HUES48 (cell line): ENCODE data around the gene SH3RF1.

ENCODE experiments used
- H3K27ac ChIP-seq: one replicate; pipeline ENCODE4 v1.7.0; 2013; ENCODE audit warnings: low read depth, low read length, inconsistent platforms
- H3K27me3 ChIP-seq: 2 replicates; pipeline ENCODE4 v1.6.1; 2013; ENCODE audit warnings: mild to moderate bottlenecking, low read length; ENCODE audit not compliant: control insufficient read depth, insufficient read depth
- H3K36me3 ChIP-seq: 2 replicates; pipeline ENCODE4 v1.6.1; 2013; ENCODE audit warnings: low read length; ENCODE audit not compliant: control insufficient read depth, insufficient read depth
- H3K4me1 ChIP-seq: 2 replicates; pipeline ENCODE4 v1.6.1; 2013; ENCODE audit warnings: mild to moderate bottlenecking, low read length; ENCODE audit not compliant: control insufficient read depth, insufficient read depth
- H3K4me3 ChIP-seq: 2 replicates; pipeline ENCODE4 v1.5.1; 2013; ENCODE audit warnings: mild to moderate bottlenecking, low read depth, low read length
- H3K9ac ChIP-seq: 2 replicates; pipeline ENCODE4 v1.6.1; 2013; ENCODE audit warnings: mild to moderate bottlenecking, low read depth, low read length, moderate library complexity
- H3K9me3 ChIP-seq: 2 replicates; pipeline ENCODE4 v1.6.1; 2013; ENCODE audit warnings: low read length; ENCODE audit not compliant: control insufficient read depth, insufficient read depth

The SH3RF1 gene

DNA sequence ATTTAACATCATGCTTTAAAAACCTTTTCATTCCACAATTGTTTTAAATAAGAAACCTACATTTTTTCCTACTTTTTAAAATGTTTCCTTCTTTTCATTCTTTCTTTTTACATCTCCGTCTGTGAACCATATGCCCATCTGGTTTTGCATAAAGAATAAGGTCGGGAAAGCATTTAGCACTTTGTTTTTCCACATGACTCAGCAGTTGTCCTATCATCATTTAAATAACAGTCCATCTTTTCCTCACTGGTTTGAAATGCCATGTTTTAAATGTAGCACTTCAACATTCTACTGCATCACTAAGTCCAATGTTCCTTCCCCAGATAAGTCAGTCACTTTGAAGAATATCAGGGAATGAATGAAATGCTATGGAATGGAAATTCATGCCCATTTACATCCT lies 128.4 kb downstream of the SH3RF1 start:
- H3K36me3 ChIP-seq, result no peaks in the 10 kb centered on the region
- H3K4me3 ChIP-seq, result no peak overlapping the region
- no peak overlapping the region for H3K9ac ChIP-seq
- H3K27me3 ChIP-seq, result no peaks in the 10 kb centered on the region
- H3K9me3 ChIP-seq, result no peaks in the 10 kb centered on the region
- H3K27ac ChIP-seq, result no peak overlapping the region
- peaks cover 13% of the 10 kb centered on the region for H3K4me1 ChIP-seq

DNA sequence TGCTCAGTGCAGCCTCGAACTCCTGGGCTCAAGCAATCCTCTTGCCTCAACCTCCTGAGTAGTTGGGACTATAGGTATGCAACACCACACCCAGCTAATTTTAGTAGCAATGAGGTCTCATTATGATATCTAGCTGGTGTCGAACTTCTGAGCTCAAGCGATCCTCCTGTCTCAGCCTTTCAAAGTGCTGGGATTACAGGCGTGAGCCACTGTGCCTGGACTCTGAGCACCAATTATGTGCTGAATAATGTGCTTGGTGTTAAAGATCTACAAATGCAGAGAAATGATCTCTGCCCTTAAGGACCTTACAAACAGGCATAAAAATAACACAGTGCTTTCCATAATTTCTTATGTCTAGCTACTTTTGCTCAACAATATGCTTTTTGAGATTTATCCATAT lies 131.7 kb downstream of the SH3RF1 start:
- peaks cover 17% of the 10 kb centered on the region for H3K36me3 ChIP-seq
- peaks cover 13% of the 10 kb centered on the region for H3K4me1 ChIP-seq
- H3K27me3 ChIP-seq, result no peaks in the 10 kb centered on the region
- H3K4me3 ChIP-seq, result no peak overlapping the region
- no peak overlapping the region for H3K27ac ChIP-seq
- H3K9me3 ChIP-seq, result no peaks in the 10 kb centered on the region
- H3K9ac ChIP-seq, result no peak overlapping the region

DNA sequence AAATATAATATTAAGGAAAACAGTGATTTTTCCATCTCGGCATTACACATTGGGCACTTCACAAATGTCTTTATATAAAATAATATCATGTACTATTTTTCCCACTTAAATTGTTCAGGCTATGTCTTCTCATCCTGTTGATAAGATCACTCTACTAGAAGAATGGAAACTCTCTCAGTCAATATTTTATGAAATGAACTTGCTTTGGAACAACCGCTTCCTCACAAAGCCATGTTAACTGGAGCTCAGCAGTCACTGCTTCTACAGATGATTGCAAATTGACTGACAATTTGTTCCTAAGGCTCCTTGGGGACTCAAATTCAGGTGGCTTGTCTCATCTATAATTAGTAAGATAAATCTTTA lies 133.2 kb downstream of the SH3RF1 start:
- H3K27me3 ChIP-seq, result no peaks in the 10 kb centered on the region
- H3K9me3 ChIP-seq, result no peaks in the 10 kb centered on the region
- H3K4me1 ChIP-seq, result peaks cover 3% of the 10 kb centered on the region
- H3K4me3 ChIP-seq, result no peak overlapping the region
- no peak overlapping the region for H3K9ac ChIP-seq
- peaks cover 18% of the 10 kb centered on the region for H3K36me3 ChIP-seq
- no peak overlapping the region for H3K27ac ChIP-seq

DNA sequence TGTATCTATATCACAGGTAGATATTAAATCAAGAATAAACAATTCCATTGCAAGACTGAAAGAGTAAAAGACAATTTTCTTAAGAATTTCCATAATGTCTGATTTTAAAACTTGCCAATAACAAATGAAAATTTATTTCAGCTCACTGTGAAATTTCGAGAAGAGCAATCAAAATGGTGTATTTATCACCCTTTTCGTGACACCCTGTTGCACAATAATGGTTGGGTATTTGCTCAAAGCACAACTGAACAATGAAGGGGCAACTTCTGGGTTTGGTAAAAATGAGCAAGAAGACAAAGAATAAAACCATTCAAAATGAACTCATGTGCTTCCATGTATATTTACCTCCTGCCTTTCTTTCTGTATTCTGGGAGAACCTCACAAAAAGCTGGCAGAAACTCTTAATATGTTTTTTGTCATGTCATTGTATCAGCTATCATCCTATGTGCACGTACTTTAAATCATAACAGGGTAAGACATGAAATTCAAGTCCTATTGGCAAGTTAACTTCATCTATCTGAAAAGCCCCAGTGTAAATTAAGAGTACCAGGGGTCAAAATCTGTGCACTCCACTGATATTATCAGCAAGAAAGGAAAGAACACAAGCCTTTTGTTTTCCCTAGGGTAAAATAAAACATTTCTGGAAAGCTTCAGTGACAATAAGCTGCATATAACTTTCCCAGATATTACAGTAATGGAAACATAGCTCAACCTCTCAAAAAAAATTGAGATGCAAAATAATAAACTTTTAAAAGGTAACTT lies 133.8 kb downstream of the SH3RF1 start:
- Histone ChIP-seq H3K4me3 (no peak overlapping the region), H3K9ac (no peak overlapping the region), H3K36me3 (peaks cover 19% of the 10 kb centered on the region), H3K4me1 (no peaks in the 10 kb centered on the region), H3K27me3 (no peaks in the 10 kb centered on the region), H3K27ac (no peak overlapping the region), H3K9me3 (no peaks in the 10 kb centered on the region)

DNA sequence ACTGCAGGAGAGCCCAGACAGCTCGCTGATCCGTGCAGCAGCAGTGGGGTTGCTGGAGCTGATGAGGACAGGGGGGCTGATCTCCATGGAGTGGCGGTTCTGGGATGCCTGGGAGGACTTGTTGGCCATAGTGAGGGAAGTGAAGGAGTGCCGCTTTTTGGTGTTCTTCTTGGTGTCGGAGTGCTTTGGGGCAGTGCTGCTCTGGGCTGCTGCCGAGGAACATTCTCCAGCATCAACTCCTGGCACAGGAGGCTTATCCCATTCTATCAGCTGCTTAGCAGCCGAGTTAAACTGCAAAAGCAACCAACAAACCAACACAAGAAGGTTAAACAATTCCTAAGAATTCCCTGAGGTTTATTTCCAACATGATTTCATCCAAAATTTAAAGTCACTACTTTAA lies 134.4 kb downstream of the SH3RF1 start:
- H3K4me1 ChIP-seq, result no peaks in the 10 kb centered on the region
- no peaks in the 10 kb centered on the region for H3K27me3 ChIP-seq
- H3K9me3 ChIP-seq, result no peaks in the 10 kb centered on the region
- no peak overlapping the region for H3K27ac ChIP-seq
- H3K9ac ChIP-seq, result no peak overlapping the region
- peaks cover 19% of the 10 kb centered on the region for H3K36me3 ChIP-seq
- H3K4me3 ChIP-seq, result no peak overlapping the region

DNA sequence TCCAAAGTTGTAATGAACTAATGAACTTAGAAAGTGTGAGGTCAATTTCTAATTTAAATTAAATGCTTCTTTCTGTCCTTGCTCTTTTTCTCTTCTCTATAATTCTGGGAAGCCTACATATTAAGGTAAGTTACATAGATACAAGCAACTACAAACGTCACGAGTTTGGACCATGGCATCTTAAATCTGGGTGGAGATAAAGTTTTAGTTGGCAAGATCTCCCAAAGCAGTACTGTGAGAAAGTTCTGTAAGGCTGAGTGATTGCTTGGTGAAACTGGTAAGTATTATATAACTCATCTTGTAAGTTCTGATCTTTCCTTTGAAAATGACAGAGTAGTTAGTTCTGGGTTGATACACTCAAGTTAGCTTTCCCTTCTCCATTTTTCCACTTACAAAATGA lies 135.0 kb downstream of the SH3RF1 start:
- no peaks in the 10 kb centered on the region for H3K9me3 ChIP-seq
- no peak overlapping the region for H3K27ac ChIP-seq
- H3K4me1 ChIP-seq, result no peaks in the 10 kb centered on the region
- H3K9ac ChIP-seq, result no peak overlapping the region
- H3K36me3 ChIP-seq, result peaks cover 19% of the 10 kb centered on the region
- H3K4me3 ChIP-seq, result no peak overlapping the region
- H3K27me3 ChIP-seq, result no peaks in the 10 kb centered on the region

DNA sequence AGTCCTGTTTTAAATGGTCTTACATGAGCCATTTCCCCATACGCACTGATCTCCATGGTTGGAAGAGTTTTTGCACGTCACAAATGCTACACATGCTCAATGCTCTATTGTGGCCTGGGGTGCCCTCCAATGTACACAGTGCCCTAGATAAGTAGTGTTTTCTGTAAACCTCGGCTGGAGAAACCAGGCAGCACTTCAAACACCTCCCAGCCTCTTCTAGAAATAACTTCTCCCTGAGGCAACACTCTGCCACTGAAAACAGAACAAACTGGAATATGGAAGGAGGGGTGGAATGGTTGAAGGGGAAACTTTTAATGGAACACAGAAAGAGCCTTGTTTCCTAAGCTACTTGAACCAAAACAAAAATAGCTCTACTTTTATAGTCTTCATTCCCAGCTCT lies 136.8 kb downstream of the SH3RF1 start:
- peaks cover 31% of the 10 kb centered on the region for H3K36me3 ChIP-seq

DNA sequence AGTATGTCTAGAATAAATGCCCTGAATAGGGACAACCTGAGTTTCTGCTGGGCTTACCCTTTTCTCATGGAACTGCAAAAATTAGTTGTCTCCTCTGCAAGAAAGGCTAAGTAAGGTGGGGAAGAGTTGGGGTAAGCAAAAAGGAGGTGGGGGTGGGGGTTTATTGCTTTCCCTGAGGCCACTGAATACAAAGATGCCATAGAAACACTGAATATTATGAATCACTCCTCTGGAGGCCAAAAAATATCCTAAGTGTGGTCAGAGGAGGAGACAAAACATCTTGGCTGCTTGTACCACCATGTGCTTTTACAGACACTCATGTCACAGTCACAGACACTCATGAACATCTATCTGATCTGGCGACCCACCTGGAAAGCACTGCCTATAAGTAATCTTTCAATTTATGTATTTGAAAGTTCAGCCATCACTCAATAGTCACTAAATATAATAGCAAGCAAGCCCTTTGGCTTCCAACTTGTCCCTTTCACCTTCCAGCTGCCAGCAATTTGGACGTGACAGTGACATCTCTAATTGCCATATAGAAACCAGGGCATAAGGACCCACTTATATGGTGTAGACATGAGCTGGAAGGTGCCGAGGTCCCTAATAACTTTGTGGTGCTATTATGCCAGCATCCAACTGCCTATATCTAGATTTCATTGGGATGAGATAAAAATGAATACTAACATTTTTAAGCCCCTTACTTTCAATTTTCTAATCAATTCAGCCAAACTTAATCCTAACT lies 138.0 kb downstream of the SH3RF1 start:
- no peak overlapping the region for H3K4me3 ChIP-seq
- H3K27me3 ChIP-seq, result no peaks in the 10 kb centered on the region
- H3K27ac ChIP-seq, result no peak overlapping the region
- no peaks in the 10 kb centered on the region for H3K9me3 ChIP-seq
- peaks cover 43% of the 10 kb centered on the region for H3K36me3 ChIP-seq
- H3K4me1 ChIP-seq, result no peaks in the 10 kb centered on the region
- no peak overlapping the region for H3K9ac ChIP-seq

More for the DNA sequence above, 136.8 kb downstream of the SH3RF1 start:
- Histone ChIP-seq H3K9me3 (no peaks in the 10 kb centered on the region), H3K4me1 (no peaks in the 10 kb centered on the region), H3K27me3 (no peaks in the 10 kb centered on the region), H3K27ac (no peak overlapping the region), H3K4me3 (no peak overlapping the region), H3K9ac (no peak overlapping the region)

DNA sequence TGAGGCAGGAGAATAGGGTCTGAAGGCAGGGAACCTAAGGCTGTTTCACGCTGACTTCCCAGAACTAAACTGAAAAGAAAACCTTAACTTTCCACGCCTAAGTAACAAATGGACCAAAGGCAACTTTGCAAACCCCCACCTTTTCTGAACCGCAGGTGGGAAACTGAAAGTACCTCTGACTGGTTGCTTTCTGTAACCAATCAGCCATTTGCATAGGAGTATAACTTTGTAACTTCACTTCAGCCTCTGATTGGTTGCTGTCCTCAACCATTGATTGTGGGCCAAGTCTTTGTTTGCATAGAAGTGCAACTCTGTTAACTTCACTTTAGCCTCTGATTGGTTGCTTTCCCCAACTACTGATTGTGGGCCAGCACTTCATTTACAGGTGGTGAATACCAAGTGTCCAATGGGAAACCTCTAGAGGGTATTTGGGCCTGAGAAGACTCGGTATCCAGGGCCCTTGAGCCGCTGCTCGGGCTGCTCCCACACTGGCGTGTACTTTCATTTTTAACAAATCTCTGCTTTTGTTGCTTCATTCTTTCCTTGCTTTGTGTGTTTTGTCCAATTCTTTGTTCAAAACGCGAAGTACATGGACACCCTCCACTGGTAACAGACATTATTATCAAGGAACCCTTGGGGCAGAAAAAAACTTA lies 139.1 kb downstream of the SH3RF1 start:
- no peaks in the 10 kb centered on the region for H3K9me3 ChIP-seq
- H3K27ac ChIP-seq, result no peak overlapping the region
- peaks cover 49% of the 10 kb centered on the region for H3K36me3 ChIP-seq

DNA sequence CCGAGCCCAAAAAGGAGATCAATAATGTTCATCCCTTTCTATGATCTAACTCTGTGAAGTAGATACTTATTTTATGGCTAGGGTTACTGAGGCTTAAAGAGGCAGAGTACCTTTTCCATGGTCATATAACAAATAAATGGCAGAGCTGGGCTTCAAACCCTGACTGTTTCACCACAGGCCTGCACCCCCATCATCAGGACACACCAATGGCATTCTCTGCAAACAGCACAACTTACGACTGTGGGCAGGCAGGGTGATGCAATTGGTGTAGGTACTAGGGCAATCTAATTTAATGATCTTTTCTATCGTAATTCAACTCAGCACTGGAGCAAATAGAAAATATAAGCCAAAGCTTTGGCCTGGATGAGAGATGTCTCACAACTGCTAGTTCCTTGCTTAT lies 141.9 kb downstream of the SH3RF1 start:
- Histone ChIP-seq H3K4me3 (no peak overlapping the region), H3K36me3 (peaks cover 32% of the 10 kb centered on the region), H3K27me3 (no peaks in the 10 kb centered on the region), H3K27ac (no peak overlapping the region), H3K9ac (no peak overlapping the region), H3K9me3 (no peaks in the 10 kb centered on the region), H3K4me1 (no peaks in the 10 kb centered on the region)

More for the DNA sequence above, 139.1 kb downstream of the SH3RF1 start:
- Histone ChIP-seq H3K9ac (no peak overlapping the region), H3K27me3 (no peaks in the 10 kb centered on the region), H3K4me3 (no peak overlapping the region), H3K4me1 (no peaks in the 10 kb centered on the region)

DNA sequence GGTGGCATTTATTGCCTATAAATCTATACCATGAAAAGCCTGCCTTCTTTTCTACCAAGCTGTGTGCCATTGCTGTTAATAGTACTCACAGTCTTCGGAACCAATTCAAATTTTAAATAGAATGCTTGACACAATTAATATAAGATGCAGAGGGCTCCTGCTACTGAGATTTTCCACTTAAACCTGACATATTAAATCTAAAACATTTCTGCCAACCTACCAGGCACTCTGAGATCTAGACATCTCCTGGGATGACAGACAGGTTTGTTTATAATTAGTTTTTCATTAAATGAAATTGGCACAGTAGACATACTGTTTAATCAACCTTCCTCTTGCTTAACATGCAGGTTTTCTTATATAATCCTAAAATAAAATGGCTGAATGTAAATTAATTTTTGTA lies 143.4 kb downstream of the SH3RF1 start:
- Histone ChIP-seq H3K9ac (no peak overlapping the region), H3K27ac (no peak overlapping the region), H3K27me3 (no peaks in the 10 kb centered on the region), H3K36me3 (peaks cover 30% of the 10 kb centered on the region), H3K4me1 (no peaks in the 10 kb centered on the region), H3K4me3 (no peak overlapping the region), H3K9me3 (no peaks in the 10 kb centered on the region)
